Activated T-cell treated with anti-CD3 and anti-CD28 coated beads for 24 hours (primary cell): Measurements from ENCODE around the gene TRMT2B.
"Not testable (repeated sequence)": the region's sequence is repeated elsewhere in the genome, so short reads cannot be mapped to it uniquely, and the experiment has no call there.

ENCODE experiments used
- DNase-seq: peaks from one replicate; pipeline ENCODE4 v3.0.0-alpha.2; 2020; ENCODE audit warnings: low read depth

Gene TRMT2B

GRCh38 chrX:101009090-101009489, 42.8 kb downstream of the TRMT2B start:
- no peak for DNase-seq

GRCh38 chrX:100999451-100999850, 52.5 kb downstream of the TRMT2B start:
- DNase-seq, result no peak

GRCh38 chrX:100995469-100995868, 56.4 kb downstream of the TRMT2B start:
- peak; percentile 2 for DNase-seq

GRCh38 chrX:100994352-100995281, 57.3 kb downstream of the TRMT2B start:
- DNase-seq, result no peak

- DNase-seq, result no peak
Measured at GRCh38 chrX:100990139-100990538, 61.8 kb downstream of the TRMT2B start.

- no peak for DNase-seq
Measured at GRCh38 chrX:100984818-100985217, 67.1 kb downstream of the TRMT2B start.

GRCh38 chrX:100981498-100981845, 70.4 kb downstream of the TRMT2B start:
- not testable (repeated sequence) for DNase-seq

- DNase-seq, result no peak
Measured at GRCh38 chrX:100980608-100981497, 71.1 kb downstream of the TRMT2B start.

- DNase-seq, result no peak
Measured at GRCh38 chrX:100979881-100980607, 71.9 kb downstream of the TRMT2B start.

GRCh38 chrX:100976211-100976610, 75.7 kb downstream of the TRMT2B start:
- no peak for DNase-seq

- DNase-seq, result no peak
Measured at GRCh38 chrX:100975212-100975611, 76.7 kb downstream of the TRMT2B start.

GRCh38 chrX:100973411-100973810, 78.5 kb downstream of the TRMT2B start:
- DNase-seq, result no peak

- no peak for DNase-seq
Measured at GRCh38 chrX:100969936-100970335, 82.0 kb downstream of the TRMT2B start.

- DNase-seq, result no peak
Measured at GRCh38 chrX:100969408-100969807, 82.5 kb downstream of the TRMT2B start, which contains the start of gene ARL13A. Gene ARL13A (plus strand): TSS chrX:100969708. CDS start chrX:100973690, 3,982 bp downstream.

GRCh38 chrX:100964362-100964761, 87.5 kb downstream of the TRMT2B start:
- DNase-seq, result no peak

GRCh38 chrX:100962811-100963210, 89.1 kb downstream of the TRMT2B start:
- DNase-seq, result no peak
